Neural cell (in vitro differentiated cells): ENCODE data around the gene CACNA1E. TPM values are rescaled to one million over a fixed set of nuclear protein-coding genes. Genes with fewer than 3 reads are reported as not detected.

ENCODE experiments used
- H2AFZ ChIP-seq: fragments of 200-600, 300-800 bp; sonication (generic), shearing (Covaris generic); 2 replicates; pipeline ENCODE4 v1.6.0; 2014; ENCODE audit warnings: low read depth, mild to moderate bottlenecking, antibody characterized with exemption, low read length, moderate library complexity
- H3F3A ChIP-seq: fragments of 200-600 bp; shearing (Covaris generic); 2 replicates; pipeline ENCODE4 v1.6.1; 2016; ENCODE audit warnings: mild to moderate bottlenecking, moderate library complexity, mixed read lengths, antibody characterized with exemption, low read length; ENCODE audit not compliant: insufficient read depth, poor library complexity, severe bottlenecking
- H3K27ac ChIP-seq: fragments of 200-600, 300-800 bp; sonication (generic), shearing (Covaris generic); 2 replicates; pipeline ENCODE4 v1.5.1; 2014; ENCODE audit warnings: mild to moderate bottlenecking, low read length, moderate library complexity
- H3K27me3 ChIP-seq: fragments of 300-800, 200-600 bp; sonication (generic), shearing (Covaris generic); 2 replicates; pipeline ENCODE4 v1.6.0; 2014; ENCODE audit warnings: mild to moderate bottlenecking, low read depth, low read length, moderate library complexity; ENCODE audit not compliant: insufficient read depth
- H3K36me3 ChIP-seq: fragments of 300-800, 200-600 bp; sonication (generic), shearing (Covaris generic); 2 replicates; pipeline ENCODE4 v1.5.1; 2014; ENCODE audit warnings: mild to moderate bottlenecking, antibody characterized with exemption, low read length, moderate library complexity; ENCODE audit not compliant: insufficient read depth
- H3K4me2 ChIP-seq: fragments of 300-800, 200-600 bp; sonication (generic), shearing (Covaris generic); 2 replicates; pipeline ENCODE4 v1.6.0; 2014; ENCODE audit warnings: mild to moderate bottlenecking, low read length
- H3K4me3 ChIP-seq: fragments of 300-800, 200-600 bp; sonication (generic), shearing (Covaris generic); 2 replicates; pipeline ENCODE4 v1.5.1; 2014; ENCODE audit warnings: mild to moderate bottlenecking, low read length, moderate library complexity
- H3K79me2 ChIP-seq: fragments of 200-600 bp; shearing (Covaris generic); replicated peaks from 2 replicates; pipeline ENCODE4 v1.6.0; 2014; ENCODE audit warnings: mild to moderate bottlenecking, low read length, moderate library complexity; ENCODE audit not compliant: insufficient read depth
- H3K9ac ChIP-seq: fragments of 300-800, 200-600 bp; sonication (generic), shearing (Covaris generic); 2 replicates; pipeline ENCODE4 v1.6.1; 2016; ENCODE audit warnings: mild to moderate bottlenecking, low read length, mixed read lengths
- H3K9me2 ChIP-seq: fragments of 200-600 bp; shearing (Covaris generic); 2 replicates; pipeline ENCODE4 v1.6.1; 2016; ENCODE audit warnings: mild to moderate bottlenecking, low read length, mixed read lengths; ENCODE audit not compliant: insufficient read depth
- H3K9me3 ChIP-seq: fragments of 200-600, 300-800 bp; sonication (generic), shearing (Covaris generic); 2 replicates; pipeline ENCODE4 v1.6.1; 2016; ENCODE audit warnings: mild to moderate bottlenecking, mixed run types, low read length, moderate library complexity, mixed read lengths
- H4K20me1 ChIP-seq: fragments of 200-600 bp; shearing (Covaris generic); 2 replicates; pipeline ENCODE4 v1.6.1; 2016; ENCODE audit warnings: mild to moderate bottlenecking, mixed run types; ENCODE audit not compliant: insufficient read depth
- EP300 ChIP-seq: fragments of 450-650 bp; conservative IDR thresholded peaks from 2 replicates; pipeline ENCODE4 v1.6.1; 2014; ENCODE audit warnings: antibody characterized with exemption, mild to moderate bottlenecking, moderate library complexity; ENCODE audit not compliant: poor library complexity, severe bottlenecking
- EZH2 ChIP-seq: fragments of 200-600, 300-800 bp; shearing (Covaris generic), sonication (generic); IDR thresholded peaks from 2 replicates; pipeline ENCODE4 v1.6.1; 2014; ENCODE audit warnings: antibody characterized with exemption, low read length, borderline replicate concordance, mild to moderate bottlenecking; ENCODE audit not compliant: insufficient read depth, poor library complexity, severe bottlenecking
- MXI1 ChIP-seq: fragments of 450-650 bp; conservative IDR thresholded peaks from 2 replicates; pipeline ENCODE4 v1.6.1; 2014; ENCODE audit warnings: antibody characterized with exemption, mild to moderate bottlenecking; ENCODE audit not compliant: poor library complexity, severe bottlenecking
- POLR2AphosphoS5 ChIP-seq: IDR thresholded peaks from 2 replicates; pipeline ENCODE4 v1.6.1; 2012
- RAD21 ChIP-seq: fragments of 450-650 bp; conservative IDR thresholded peaks from 2 replicates; pipeline ENCODE4 v1.6.1; 2014; ENCODE audit warnings: antibody characterized with exemption, mild to moderate bottlenecking, moderate library complexity
- SMC3 ChIP-seq: fragments of 450-650 bp; conservative IDR thresholded peaks from 2 replicates; pipeline ENCODE4 v1.6.1; 2014; ENCODE audit warnings: antibody characterized with exemption, mild to moderate bottlenecking, moderate library complexity; ENCODE audit not compliant: poor library complexity
- TAF1 ChIP-seq: IDR thresholded peaks from 2 replicates; pipeline ENCODE4 v1.6.1; 2012; ENCODE audit warnings: low read depth
- polyA plus RNA-seq: library from polyadenylated mRNA; depleted of rRNA; stranded (reverse); fragments of >200 nt; gene quantifications from 2 replicates; pipeline ENCODE4 v1.2.3, GENCODE V29; 2014
- TF ChIP-seq, protein P1 (sequence below): fragments of 450-650 bp; IDR thresholded peaks from 2 replicates; pipeline ENCODE4 v1.5.1; 2014; ENCODE audit warnings: antibody characterized with exemption, mild to moderate bottlenecking, moderate library complexity; ENCODE audit not compliant: poor library complexity, severe bottlenecking
- TF ChIP-seq, protein P2 (sequence below): IDR thresholded peaks from 2 replicates; pipeline ENCODE4 v1.6.1; 2012; ENCODE audit warnings: borderline replicate concordance

Gene CACNA1E
- polyA plus RNA-seq, 1 donor from 2014 or later = 29.5 TPM

- Histone ChIP-seq H4K20me1 (no peaks in the 10 kb centered on the region), H3K9ac (no peak overlapping the region), H3K4me2 (no peak overlapping the region), H3F3A (no peaks in the 10 kb centered on the region), H3K9me3 (no peaks in the 10 kb centered on the region), H3K4me3 (no peak overlapping the region), H3K27me3 (no peaks in the 10 kb centered on the region), H2AFZ (no peak overlapping the region), H3K27ac (no peak overlapping the region), H3K36me3 (no peaks in the 10 kb centered on the region), H3K9me2 (no peaks in the 10 kb centered on the region), H3K79me2 (no peaks in the 10 kb centered on the region)
- TF ChIP-seq EZH2 (no peak), MXI1 (no peak), RAD21 (no peak), SMC3 (no peak)
- TF ChIP-seq, protein P1, sequence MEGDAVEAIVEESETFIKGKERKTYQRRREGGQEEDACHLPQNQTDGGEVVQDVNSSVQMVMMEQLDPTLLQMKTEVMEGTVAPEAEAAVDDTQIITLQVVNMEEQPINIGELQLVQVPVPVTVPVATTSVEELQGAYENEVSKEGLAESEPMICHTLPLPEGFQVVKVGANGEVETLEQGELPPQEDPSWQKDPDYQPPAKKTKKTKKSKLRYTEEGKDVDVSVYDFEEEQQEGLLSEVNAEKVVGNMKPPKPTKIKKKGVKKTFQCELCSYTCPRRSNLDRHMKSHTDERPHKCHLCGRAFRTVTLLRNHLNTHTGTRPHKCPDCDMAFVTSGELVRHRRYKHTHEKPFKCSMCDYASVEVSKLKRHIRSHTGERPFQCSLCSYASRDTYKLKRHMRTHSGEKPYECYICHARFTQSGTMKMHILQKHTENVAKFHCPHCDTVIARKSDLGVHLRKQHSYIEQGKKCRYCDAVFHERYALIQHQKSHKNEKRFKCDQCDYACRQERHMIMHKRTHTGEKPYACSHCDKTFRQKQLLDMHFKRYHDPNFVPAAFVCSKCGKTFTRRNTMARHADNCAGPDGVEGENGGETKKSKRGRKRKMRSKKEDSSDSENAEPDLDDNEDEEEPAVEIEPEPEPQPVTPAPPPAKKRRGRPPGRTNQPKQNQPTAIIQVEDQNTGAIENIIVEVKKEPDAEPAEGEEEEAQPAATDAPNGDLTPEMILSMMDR = no peak
Observed at GRCh38 chr1:181531441-181531840, 48.1 kb downstream of the CACNA1E start.

- Histone ChIP-seq H4K20me1 (no peaks in the 10 kb centered on the region), H3K36me3 (no peaks in the 10 kb centered on the region), H3K27ac (no peak overlapping the region), H3K79me2 (no peaks in the 10 kb centered on the region), H3K4me3 (no peak overlapping the region), H3K9me3 (no peaks in the 10 kb centered on the region), H3K9me2 (no peaks in the 10 kb centered on the region), H3K4me2 (no peak overlapping the region), H3F3A (no peaks in the 10 kb centered on the region), H3K9ac (no peak overlapping the region), H3K27me3 (no peaks in the 10 kb centered on the region), H2AFZ (no peak overlapping the region)
- TF ChIP-seq MXI1 (no peak), EP300 (no peak), EZH2 (no peak), POLR2AphosphoS5 (no peak), RAD21 (no peak), TAF1 (no peak), SMC3 (no peak)
- TF ChIP-seq, protein P2, sequence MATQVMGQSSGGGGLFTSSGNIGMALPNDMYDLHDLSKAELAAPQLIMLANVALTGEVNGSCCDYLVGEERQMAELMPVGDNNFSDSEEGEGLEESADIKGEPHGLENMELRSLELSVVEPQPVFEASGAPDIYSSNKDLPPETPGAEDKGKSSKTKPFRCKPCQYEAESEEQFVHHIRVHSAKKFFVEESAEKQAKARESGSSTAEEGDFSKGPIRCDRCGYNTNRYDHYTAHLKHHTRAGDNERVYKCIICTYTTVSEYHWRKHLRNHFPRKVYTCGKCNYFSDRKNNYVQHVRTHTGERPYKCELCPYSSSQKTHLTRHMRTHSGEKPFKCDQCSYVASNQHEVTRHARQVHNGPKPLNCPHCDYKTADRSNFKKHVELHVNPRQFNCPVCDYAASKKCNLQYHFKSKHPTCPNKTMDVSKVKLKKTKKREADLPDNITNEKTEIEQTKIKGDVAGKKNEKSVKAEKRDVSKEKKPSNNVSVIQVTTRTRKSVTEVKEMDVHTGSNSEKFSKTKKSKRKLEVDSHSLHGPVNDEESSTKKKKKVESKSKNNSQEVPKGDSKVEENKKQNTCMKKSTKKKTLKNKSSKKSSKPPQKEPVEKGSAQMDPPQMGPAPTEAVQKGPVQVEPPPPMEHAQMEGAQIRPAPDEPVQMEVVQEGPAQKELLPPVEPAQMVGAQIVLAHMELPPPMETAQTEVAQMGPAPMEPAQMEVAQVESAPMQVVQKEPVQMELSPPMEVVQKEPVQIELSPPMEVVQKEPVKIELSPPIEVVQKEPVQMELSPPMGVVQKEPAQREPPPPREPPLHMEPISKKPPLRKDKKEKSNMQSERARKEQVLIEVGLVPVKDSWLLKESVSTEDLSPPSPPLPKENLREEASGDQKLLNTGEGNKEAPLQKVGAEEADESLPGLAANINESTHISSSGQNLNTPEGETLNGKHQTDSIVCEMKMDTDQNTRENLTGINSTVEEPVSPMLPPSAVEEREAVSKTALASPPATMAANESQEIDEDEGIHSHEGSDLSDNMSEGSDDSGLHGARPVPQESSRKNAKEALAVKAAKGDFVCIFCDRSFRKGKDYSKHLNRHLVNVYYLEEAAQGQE = no peak
- TF ChIP-seq, protein P1 = no peak
Observed at GRCh38 chr1:181531951-181532600, 48.8 kb downstream of the CACNA1E start.
